Adrenal gland (tissue), 5 donors: ENCODE data around the gene SDK1.

Experiments used
- CTCF ChIP-seq, 6 experiments: fragments of 450-650 bp in 4 of 6; fragments of 200-600 bp in 2 of 6; sonication (generic) in 1 of 6; IDR thresholded peaks; 1 replicate in 5 of 6; 2 replicates in 1 of 6; pipeline versions ENCODE4 v1.5.1 to v1.8.0; 2016 to 2021; ENCODE audit warnings: antibody characterized with exemption in 6 of 6, mild to moderate bottlenecking in 2 of 6, moderate library complexity in 1 of 6
- POLR2A ChIP-seq, 2 donors: fragments of 450-650 bp; IDR thresholded peaks; one replicate each; pipeline ENCODE4 v1.6.1; 2017; ENCODE audit warnings: antibody characterized with exemption in 2 of 2, mild to moderate bottlenecking in 2 of 2, moderate library complexity in 1 of 2
- donor health status: DM: no; HTN: no; CAD: no.

DNA sequence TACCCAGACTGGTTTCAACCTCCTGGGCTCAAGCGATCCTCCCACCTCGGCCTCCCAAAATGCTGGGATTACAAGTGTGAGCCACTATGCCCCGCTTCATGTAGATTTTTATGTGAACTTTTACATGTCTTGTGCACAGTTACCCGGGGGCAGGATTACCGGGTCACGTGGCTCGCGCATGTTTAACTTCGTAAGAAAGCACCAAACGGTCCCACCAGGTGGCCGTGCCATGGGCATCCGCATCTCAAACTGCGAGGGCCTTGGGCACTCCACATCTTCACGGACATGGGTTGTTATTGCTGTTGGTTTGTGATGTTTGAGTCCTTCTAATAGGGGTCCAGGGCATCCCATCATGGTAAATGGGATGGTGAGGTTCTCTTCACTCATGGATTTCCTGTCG, 744.4 kb downstream of the SDK1 start:
- TF ChIP-seq CTCF (IDR thresholded peaks at IDR 0.05) (no peak), POLR2A (IDR thresholded peaks at IDR 0.05) (no peak)
